ENCODE data around the gene ATXN1.

DNA sequence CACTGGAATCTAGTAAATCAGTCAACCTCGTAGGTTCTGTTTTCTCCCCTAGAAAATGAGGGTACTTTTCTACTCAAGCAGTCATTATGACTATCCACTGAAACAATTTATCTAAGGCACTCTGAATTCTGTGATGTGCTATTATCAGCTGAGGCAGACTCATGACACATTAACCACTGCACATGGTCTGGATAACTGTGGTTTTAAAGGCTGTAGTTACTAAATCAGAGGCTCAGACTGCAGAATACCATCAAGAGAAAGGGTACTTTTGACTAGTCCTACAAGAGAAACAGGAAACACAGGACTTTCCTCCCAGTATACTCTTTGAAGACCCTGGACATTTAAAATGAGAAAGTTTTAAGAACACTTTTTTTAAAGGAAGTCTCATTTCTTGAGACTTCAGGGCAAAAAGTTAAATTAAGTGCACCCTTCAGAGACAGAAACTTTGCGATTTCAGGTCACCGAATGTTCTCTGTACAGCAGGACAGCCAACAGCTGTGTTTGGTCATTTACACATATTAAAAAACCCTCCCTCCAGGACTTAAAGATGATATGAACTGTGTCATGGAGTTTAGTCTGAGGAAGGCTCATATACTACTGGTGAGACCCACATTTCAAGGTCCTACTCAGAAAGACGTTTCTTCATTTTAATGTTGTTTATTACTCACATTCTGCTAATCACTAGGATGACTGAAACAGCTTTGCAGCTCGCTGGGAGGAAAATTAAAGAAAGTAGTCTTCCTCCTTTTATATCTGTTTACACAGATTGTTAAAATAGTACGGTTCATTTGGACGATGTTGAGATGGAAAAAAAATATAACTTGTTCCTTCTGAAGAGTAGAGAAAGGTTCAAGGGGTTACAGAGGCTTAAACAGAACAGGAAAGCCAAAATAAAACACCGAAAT is 19.9 kb downstream of the ATXN1 start:
- TF ChIP-seq, protein P1, sequence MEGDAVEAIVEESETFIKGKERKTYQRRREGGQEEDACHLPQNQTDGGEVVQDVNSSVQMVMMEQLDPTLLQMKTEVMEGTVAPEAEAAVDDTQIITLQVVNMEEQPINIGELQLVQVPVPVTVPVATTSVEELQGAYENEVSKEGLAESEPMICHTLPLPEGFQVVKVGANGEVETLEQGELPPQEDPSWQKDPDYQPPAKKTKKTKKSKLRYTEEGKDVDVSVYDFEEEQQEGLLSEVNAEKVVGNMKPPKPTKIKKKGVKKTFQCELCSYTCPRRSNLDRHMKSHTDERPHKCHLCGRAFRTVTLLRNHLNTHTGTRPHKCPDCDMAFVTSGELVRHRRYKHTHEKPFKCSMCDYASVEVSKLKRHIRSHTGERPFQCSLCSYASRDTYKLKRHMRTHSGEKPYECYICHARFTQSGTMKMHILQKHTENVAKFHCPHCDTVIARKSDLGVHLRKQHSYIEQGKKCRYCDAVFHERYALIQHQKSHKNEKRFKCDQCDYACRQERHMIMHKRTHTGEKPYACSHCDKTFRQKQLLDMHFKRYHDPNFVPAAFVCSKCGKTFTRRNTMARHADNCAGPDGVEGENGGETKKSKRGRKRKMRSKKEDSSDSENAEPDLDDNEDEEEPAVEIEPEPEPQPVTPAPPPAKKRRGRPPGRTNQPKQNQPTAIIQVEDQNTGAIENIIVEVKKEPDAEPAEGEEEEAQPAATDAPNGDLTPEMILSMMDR (IDR thresholded peaks at IDR 0.05; ENCODE audit: insufficient read depth, low read length): no peak
- no peak for TF ChIP-seq POLR2AphosphoS5 (IDR thresholded peaks at IDR 0.05; ENCODE audit: low read depth)

Data from HL-60 (cell line).